ENCODE measurements around the gene PFKL.

DNA sequence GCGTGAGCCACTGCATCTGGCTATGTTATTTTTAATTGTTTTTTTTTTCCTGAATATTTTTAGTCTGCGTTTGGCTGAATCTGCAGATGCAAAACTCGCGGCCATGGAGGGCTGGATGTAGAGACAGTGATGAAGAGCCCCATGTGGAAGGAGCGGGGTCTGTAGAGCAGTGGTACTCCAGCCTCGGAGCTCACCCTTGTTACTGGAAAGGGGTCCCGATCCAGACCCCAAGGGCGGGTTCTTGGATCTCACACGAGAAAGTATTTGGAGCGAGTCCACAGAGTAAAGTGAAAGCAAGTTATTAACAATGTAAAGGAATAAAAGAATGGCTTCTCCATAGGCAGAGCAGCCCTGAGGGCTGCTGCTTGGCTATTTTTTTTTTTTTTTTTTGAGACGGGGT lies 56.3 kb downstream of the PFKL start:
- TF ChIP-seq, protein P1, sequence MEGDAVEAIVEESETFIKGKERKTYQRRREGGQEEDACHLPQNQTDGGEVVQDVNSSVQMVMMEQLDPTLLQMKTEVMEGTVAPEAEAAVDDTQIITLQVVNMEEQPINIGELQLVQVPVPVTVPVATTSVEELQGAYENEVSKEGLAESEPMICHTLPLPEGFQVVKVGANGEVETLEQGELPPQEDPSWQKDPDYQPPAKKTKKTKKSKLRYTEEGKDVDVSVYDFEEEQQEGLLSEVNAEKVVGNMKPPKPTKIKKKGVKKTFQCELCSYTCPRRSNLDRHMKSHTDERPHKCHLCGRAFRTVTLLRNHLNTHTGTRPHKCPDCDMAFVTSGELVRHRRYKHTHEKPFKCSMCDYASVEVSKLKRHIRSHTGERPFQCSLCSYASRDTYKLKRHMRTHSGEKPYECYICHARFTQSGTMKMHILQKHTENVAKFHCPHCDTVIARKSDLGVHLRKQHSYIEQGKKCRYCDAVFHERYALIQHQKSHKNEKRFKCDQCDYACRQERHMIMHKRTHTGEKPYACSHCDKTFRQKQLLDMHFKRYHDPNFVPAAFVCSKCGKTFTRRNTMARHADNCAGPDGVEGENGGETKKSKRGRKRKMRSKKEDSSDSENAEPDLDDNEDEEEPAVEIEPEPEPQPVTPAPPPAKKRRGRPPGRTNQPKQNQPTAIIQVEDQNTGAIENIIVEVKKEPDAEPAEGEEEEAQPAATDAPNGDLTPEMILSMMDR (conservative IDR thresholded peaks at IDR 0.05; ENCODE audit: low read depth in 2 of 2) = no peak
- TF ChIP-seq, protein P2, sequence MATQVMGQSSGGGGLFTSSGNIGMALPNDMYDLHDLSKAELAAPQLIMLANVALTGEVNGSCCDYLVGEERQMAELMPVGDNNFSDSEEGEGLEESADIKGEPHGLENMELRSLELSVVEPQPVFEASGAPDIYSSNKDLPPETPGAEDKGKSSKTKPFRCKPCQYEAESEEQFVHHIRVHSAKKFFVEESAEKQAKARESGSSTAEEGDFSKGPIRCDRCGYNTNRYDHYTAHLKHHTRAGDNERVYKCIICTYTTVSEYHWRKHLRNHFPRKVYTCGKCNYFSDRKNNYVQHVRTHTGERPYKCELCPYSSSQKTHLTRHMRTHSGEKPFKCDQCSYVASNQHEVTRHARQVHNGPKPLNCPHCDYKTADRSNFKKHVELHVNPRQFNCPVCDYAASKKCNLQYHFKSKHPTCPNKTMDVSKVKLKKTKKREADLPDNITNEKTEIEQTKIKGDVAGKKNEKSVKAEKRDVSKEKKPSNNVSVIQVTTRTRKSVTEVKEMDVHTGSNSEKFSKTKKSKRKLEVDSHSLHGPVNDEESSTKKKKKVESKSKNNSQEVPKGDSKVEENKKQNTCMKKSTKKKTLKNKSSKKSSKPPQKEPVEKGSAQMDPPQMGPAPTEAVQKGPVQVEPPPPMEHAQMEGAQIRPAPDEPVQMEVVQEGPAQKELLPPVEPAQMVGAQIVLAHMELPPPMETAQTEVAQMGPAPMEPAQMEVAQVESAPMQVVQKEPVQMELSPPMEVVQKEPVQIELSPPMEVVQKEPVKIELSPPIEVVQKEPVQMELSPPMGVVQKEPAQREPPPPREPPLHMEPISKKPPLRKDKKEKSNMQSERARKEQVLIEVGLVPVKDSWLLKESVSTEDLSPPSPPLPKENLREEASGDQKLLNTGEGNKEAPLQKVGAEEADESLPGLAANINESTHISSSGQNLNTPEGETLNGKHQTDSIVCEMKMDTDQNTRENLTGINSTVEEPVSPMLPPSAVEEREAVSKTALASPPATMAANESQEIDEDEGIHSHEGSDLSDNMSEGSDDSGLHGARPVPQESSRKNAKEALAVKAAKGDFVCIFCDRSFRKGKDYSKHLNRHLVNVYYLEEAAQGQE (IDR thresholded peaks at IDR 0.05; ENCODE audit: unreplicated experiment) = no peak
- TF ChIP-seq EZH2phosphoT487 (IDR thresholded peaks at IDR 0.05; ENCODE audit: unreplicated experiment) (no peak), POLR2AphosphoS5 (IDR thresholded peaks at IDR 0.05; ENCODE audit: low read depth) (no peak), EZH2 (IDR thresholded peaks at IDR 0.05; ENCODE audit: low read depth, unreplicated experiment) (no peak), ETS1 (IDR thresholded peaks at IDR 0.05) (no peak), ZNF114 (CRISPR knock-in tag; IDR thresholded peaks at IDR 0.05) (no peak), ZNF462 (CRISPR knock-in tag; IDR thresholded peaks at IDR 0.05) (no peak), STAT1 (IDR thresholded peaks at IDR 0.05; ENCODE audit: unreplicated experiment) (no peak), ZNF331 (CRISPR knock-in tag; IDR thresholded peaks at IDR 0.05; ENCODE audit: low read depth) (no peak), NANOG (IDR thresholded peaks at IDR 0.05; ENCODE audit: borderline replicate concordance) (no peak)
